HL-60 (cell line): ENCODE measurements around the gene HDGF.

Experiments
- DNase-seq, 2 experiments: peaks; one replicate each; pipeline ENCODE4 v3.0.0-alpha.2; 2010 to 2020; ENCODE audit warnings: low read depth in 1 of 2, low spot score in 1 of 2
- H3K27ac ChIP-seq: fragments of 250-450 bp; sonication (Bioruptor Pico); replicated peaks from 2 replicates; pipeline ENCODE4 v1.5.1; 2020; ENCODE audit warnings: mild to moderate bottlenecking, moderate library complexity
- H3K27me3 ChIP-seq: fragments of 250-450 bp; sonication (Bioruptor Pico); 2 replicates; pipeline ENCODE4 v1.5.1; 2021; ENCODE audit warnings: mild to moderate bottlenecking, moderate library complexity; ENCODE audit not compliant: insufficient read depth, poor library complexity, severe bottlenecking
- H3K4me3 ChIP-seq: replicated peaks from 2 replicates; pipeline ENCODE4 v1.5.1; 2011; ENCODE audit warnings: mild to moderate bottlenecking, control low read depth, low read length; ENCODE audit not compliant: insufficient read depth
- GABPA ChIP-seq: IDR thresholded peaks from 2 replicates; pipeline ENCODE4 v1.6.1; 2012; ENCODE audit warnings: low read depth
- POLR2AphosphoS5 ChIP-seq: IDR thresholded peaks from 2 replicates; pipeline ENCODE4 v1.6.1; 2012; ENCODE audit warnings: low read depth
- SPI1 ChIP-seq: IDR thresholded peaks from 2 replicates; pipeline ENCODE4 v1.6.1; 2012; ENCODE audit warnings: low read depth, mild to moderate bottlenecking, borderline replicate concordance
- TF ChIP-seq, protein P1 (sequence below): IDR thresholded peaks from 2 replicates; pipeline ENCODE4 v1.6.1; 2012; ENCODE audit warnings: low read depth; ENCODE audit not compliant: insufficient replicate concordance
- TF ChIP-seq, protein P2 (sequence below): IDR thresholded peaks from one replicate; pipeline ENCODE4 v1.5.1; 2011; ENCODE audit warnings: low read length, control low read depth, inconsistent platforms; ENCODE audit not compliant: insufficient read depth

HDGF gene

GRCh38 chr1:156788136-156788535, 36.7 kb upstream of the HDGF start:
- no peak overlapping the region for H3K27ac ChIP-seq
- DNase-seq, result no peak
- no peaks in the 10 kb centered on the region for H3K27me3 ChIP-seq
- TF ChIP-seq GABPA (no peak), SPI1 (no peak), POLR2AphosphoS5 (no peak)
- TF ChIP-seq, protein P1, sequence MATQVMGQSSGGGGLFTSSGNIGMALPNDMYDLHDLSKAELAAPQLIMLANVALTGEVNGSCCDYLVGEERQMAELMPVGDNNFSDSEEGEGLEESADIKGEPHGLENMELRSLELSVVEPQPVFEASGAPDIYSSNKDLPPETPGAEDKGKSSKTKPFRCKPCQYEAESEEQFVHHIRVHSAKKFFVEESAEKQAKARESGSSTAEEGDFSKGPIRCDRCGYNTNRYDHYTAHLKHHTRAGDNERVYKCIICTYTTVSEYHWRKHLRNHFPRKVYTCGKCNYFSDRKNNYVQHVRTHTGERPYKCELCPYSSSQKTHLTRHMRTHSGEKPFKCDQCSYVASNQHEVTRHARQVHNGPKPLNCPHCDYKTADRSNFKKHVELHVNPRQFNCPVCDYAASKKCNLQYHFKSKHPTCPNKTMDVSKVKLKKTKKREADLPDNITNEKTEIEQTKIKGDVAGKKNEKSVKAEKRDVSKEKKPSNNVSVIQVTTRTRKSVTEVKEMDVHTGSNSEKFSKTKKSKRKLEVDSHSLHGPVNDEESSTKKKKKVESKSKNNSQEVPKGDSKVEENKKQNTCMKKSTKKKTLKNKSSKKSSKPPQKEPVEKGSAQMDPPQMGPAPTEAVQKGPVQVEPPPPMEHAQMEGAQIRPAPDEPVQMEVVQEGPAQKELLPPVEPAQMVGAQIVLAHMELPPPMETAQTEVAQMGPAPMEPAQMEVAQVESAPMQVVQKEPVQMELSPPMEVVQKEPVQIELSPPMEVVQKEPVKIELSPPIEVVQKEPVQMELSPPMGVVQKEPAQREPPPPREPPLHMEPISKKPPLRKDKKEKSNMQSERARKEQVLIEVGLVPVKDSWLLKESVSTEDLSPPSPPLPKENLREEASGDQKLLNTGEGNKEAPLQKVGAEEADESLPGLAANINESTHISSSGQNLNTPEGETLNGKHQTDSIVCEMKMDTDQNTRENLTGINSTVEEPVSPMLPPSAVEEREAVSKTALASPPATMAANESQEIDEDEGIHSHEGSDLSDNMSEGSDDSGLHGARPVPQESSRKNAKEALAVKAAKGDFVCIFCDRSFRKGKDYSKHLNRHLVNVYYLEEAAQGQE, result no peak
- TF ChIP-seq, protein P2, sequence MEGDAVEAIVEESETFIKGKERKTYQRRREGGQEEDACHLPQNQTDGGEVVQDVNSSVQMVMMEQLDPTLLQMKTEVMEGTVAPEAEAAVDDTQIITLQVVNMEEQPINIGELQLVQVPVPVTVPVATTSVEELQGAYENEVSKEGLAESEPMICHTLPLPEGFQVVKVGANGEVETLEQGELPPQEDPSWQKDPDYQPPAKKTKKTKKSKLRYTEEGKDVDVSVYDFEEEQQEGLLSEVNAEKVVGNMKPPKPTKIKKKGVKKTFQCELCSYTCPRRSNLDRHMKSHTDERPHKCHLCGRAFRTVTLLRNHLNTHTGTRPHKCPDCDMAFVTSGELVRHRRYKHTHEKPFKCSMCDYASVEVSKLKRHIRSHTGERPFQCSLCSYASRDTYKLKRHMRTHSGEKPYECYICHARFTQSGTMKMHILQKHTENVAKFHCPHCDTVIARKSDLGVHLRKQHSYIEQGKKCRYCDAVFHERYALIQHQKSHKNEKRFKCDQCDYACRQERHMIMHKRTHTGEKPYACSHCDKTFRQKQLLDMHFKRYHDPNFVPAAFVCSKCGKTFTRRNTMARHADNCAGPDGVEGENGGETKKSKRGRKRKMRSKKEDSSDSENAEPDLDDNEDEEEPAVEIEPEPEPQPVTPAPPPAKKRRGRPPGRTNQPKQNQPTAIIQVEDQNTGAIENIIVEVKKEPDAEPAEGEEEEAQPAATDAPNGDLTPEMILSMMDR, result no peak
- H3K4me3 ChIP-seq, result no peak overlapping the region

GRCh38 chr1:156786640-156787039, 35.2 kb upstream of the HDGF start:
- Histone ChIP-seq H3K27ac (no peak overlapping the region), H3K27me3 (no peaks in the 10 kb centered on the region), H3K4me3 (no peak overlapping the region)
- TF ChIP-seq SPI1 (peak; percentile 11; the same call in 1 of the 2 replicates), POLR2AphosphoS5 (no peak)
- TF ChIP-seq, protein P2, result no peak
- DNase-seq, result no peak

DNA sequence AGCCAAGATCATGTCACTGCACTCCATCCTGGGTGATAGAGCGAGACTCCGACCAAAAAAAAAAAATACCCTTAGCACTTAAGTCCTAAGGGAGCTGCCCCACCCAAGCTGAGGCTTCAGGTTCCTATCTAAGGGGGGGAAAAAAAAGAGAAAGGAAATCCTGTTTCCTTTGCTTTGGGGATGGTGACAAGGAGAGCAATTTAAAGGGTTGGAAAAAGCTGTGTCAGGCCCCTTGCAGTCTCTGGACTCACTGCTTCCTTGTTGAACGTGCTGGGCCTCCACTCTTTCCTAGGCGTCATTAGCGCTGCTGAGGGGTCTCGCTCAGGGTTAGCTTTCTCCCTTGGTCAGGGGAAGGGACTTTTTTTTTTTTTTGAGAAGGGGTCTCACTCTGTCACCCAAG, 34.0 kb upstream of the HDGF start:
- no peaks in the 10 kb centered on the region for H3K27me3 ChIP-seq
- H3K27ac ChIP-seq, result no peak overlapping the region
- no peak overlapping the region for H3K4me3 ChIP-seq
- DNase-seq, result no peak
- TF ChIP-seq, protein P1, result no peak
- TF ChIP-seq POLR2AphosphoS5 (no peak), GABPA (no peak), SPI1 (no peak)
- TF ChIP-seq, protein P2, result no peak

- Histone ChIP-seq H3K4me3 (no peak overlapping the region), H3K27me3 (no peaks in the 10 kb centered on the region), H3K27ac (no peak overlapping the region)
- DNase-seq, result no peak
- no peak for TF ChIP-seq POLR2AphosphoS5
- TF ChIP-seq, protein P1, result no peak
- TF ChIP-seq SPI1, result no peak
Observed at GRCh38 chr1:156781585-156782186, 30.2 kb upstream of the HDGF start.
